Nasal cavity respiratory epithelium epithelial cell of viscerocranial mucosa (primary cell): Measurements from ENCODE around the gene SEC61B. TPM values are rescaled to one million over a fixed set of nuclear protein-coding genes. Genes with fewer than 3 reads are reported as not detected.

Source experiments
- total RNA-seq: library from RNA; depleted of rRNA; stranded (reverse); fragments of >200 nt; gene quantifications from 2 replicates; pipeline ENCODE4 v1.2.3, GENCODE V29; 2014

Gene SEC61B
- 40.2 and 93.6 TPM in 2 replicates for total RNA-seq

GRCh38 chr9:99221621-99222415 lies at the start of gene SEC61B, which contains the start of gene ALG2:
Gene SEC61B, plus strand, starts transcription at chr9:99222282. Its CDS starts 82 bp downstream, at chr9:99222364.
Gene ALG2, minus strand, starts transcription at chr9:99221942. Its CDS starts 48 bp downstream, at chr9:99221894.

Other genes starting within 250 kb of the SEC61B start
- gene TGFBR1, start 117.2 kb upstream of the SEC61B start, total RNA-seq, result 71.7 and 98.1 TPM in 2 replicates
- 61.4 and 71.8 TPM in 2 replicates for gene ALG2, start 340 bp upstream of the SEC61B start, total RNA-seq